K562 (cell line): ENCODE data around the gene TUBGCP6. TPM values are rescaled to one million over a fixed set of nuclear protein-coding genes. Genes with fewer than 3 reads are reported as not detected.

ENCODE experiments used
- ATAC-seq: fragments of 200-7000 bp; cut with Tn5 transposase; 3 replicates; pipeline ENCODE4 v1.9.1; 2020; ENCODE audit warnings: moderate library complexity
- BruUV-seq: library from RNA; stranded (reverse); fragments of 400-500 nt; replicated peaks from 2 replicates; lab custom pipeline; 2021; lab: Mats Ljungman, UMichigan
- CTCF ChIA-PET: fragments of 300-600 bp; formaldehyde crosslinking; extraction: SDS; loops from one replicate; lab custom pipeline; 2021; ENCODE audit warnings: low intra/inter-chr PET ratio; lab: Yijun Ruan, JAX
- POLR2A ChIA-PET: fragments of 300-600, 350-650 bp; sonication (Branson Sonifier 250); formaldehyde crosslinking; extraction: SDS; loops from one replicate; lab custom pipeline; 2021; ENCODE audit warnings: antibody characterized with exemption, inconsistent platforms; lab: Yijun Ruan, JAX
- DNase-seq, 4 experiments: peaks; one replicate each; pipeline versions ENCODE4 v3.0.0 to v3.0.0-alpha.2; 2011 to 2018; ENCODE audit warnings: low spot score in 3 of 4, mixed read lengths in 3 of 4; ENCODE audit errors: extremely low read depth in 1 of 4
- FAIRE-seq: peaks from 2 replicates; lab custom pipeline; 2011; peaks lifted over from hg19 to GRCh38; lab: Jason Lieb, UNC
- H2AFZ ChIP-seq: 2 replicates; pipeline ENCODE4 v1.6.0; 2011; ENCODE audit warnings: low read depth, low read length, control low read depth, inconsistent platforms
- H3K27ac ChIP-seq: fragments of 200-600 bp; 3 replicates; pipeline ENCODE4 v1.8.0; 2011; ENCODE audit warnings: low read depth, mild to moderate bottlenecking, control low read depth, inconsistent platforms, low read length, moderate library complexity, mixed read lengths; ENCODE audit errors: extremely low read depth
- H3K27me3 ChIP-seq, 2 experiments: fragments of 300-600 bp in 1 of 2; 2 replicates in 1 of 2; 3 replicates in 1 of 2; pipeline versions ENCODE4 v1.6.0 to v1.8.0; 2011; ENCODE audit warnings: inconsistent platforms in 2 of 2, low read length in 2 of 2, mild to moderate bottlenecking in 1 of 2, mixed read lengths in 1 of 2, moderate library complexity in 1 of 2; ENCODE audit not compliant: control insufficient read depth in 2 of 2, insufficient read depth in 2 of 2
- H3K36me3 ChIP-seq: fragments of 300-600 bp; 3 replicates; pipeline ENCODE4 v1.8.0; 2011; ENCODE audit warnings: mild to moderate bottlenecking, low read length, inconsistent platforms; ENCODE audit not compliant: control insufficient read depth, insufficient read depth
- H3K4me1 ChIP-seq, 2 experiments: fragments of 200-600 bp in 1 of 2; replicated peaks in 1 of 2; 2 replicates in 1 of 2; 3 replicates in 1 of 2; pipeline versions ENCODE4 v1.5.1 to v1.8.0; 2011; ENCODE audit warnings: inconsistent platforms in 2 of 2, low read length in 2 of 2, mild to moderate bottlenecking in 1 of 2, mixed read lengths in 1 of 2, moderate library complexity in 1 of 2; ENCODE audit not compliant: control insufficient read depth in 2 of 2, insufficient read depth in 2 of 2
- H3K4me2 ChIP-seq: 2 replicates; pipeline ENCODE4 v1.6.1; 2011; ENCODE audit warnings: low read length, control low read depth, inconsistent platforms, mixed read lengths; ENCODE audit not compliant: insufficient read depth
- H3K4me3 ChIP-seq: fragments of 200-600 bp; sonication (generic), shearing (Covaris generic); 2 replicates; pipeline ENCODE4 v1.5.1; 2016; ENCODE audit warnings: control low read depth, inconsistent platforms
- H3K79me2 ChIP-seq: fragments of 200-600 bp; 3 replicates; pipeline ENCODE4 v1.8.0; 2011; ENCODE audit warnings: low read length, inconsistent platforms; ENCODE audit not compliant: control insufficient read depth, insufficient read depth
- H3K9ac ChIP-seq, 2 experiments: 2 replicates each; pipeline versions ENCODE4 v1.6.0 to v1.6.1; 2011; ENCODE audit warnings: low read depth in 2 of 2, low read length in 2 of 2, control low read depth in 1 of 2, inconsistent platforms in 1 of 2, mild to moderate bottlenecking in 1 of 2, mixed read lengths in 1 of 2; ENCODE audit not compliant: insufficient read depth in 1 of 2
- H3K9me1 ChIP-seq: one replicate; pipeline ENCODE4 v1.6.0; 2011; ENCODE audit warnings: inconsistent platforms, mild to moderate bottlenecking, low read length, moderate library complexity; ENCODE audit not compliant: control insufficient read depth, insufficient read depth
- H3K9me3 ChIP-seq: replicated peaks from 2 replicates; pipeline ENCODE4 v1.5.1; 2011; ENCODE audit warnings: low read depth, low read length, inconsistent platforms; ENCODE audit not compliant: control insufficient read depth, insufficient read depth
- H4K20me1 ChIP-seq: replicated peaks from 2 replicates; pipeline ENCODE4 v1.6.1; 2011; ENCODE audit warnings: low read length, inconsistent platforms, mixed read lengths; ENCODE audit not compliant: control insufficient read depth, insufficient read depth
- ADNP ChIP-seq: fragments of 200-800 bp; sonication (Bioruptor generic); IDR thresholded peaks from 2 replicates; pipeline ENCODE4 v1.6.1; 2016; ENCODE audit warnings: missing genetic modification characterization, missing compliant biosample characterization
- AFF1 ChIP-seq, 2 experiments: fragments of 450-650 bp; IDR thresholded peaks; 2 replicates each; pipeline ENCODE4 v1.6.1; 2018; ENCODE audit warnings: mild to moderate bottlenecking in 2 of 2, low read depth in 1 of 2; ENCODE audit not compliant: partially characterized antibody in 2 of 2
- ETS2 ChIP-seq: IDR thresholded peaks from 2 replicates; pipeline ENCODE4 v1.6.1; 2016; ENCODE audit warnings: borderline replicate concordance, missing genetic modification characterization, mild to moderate bottlenecking, moderate library complexity, missing compliant biosample characterization; ENCODE audit not compliant: poor library complexity, severe bottlenecking
- FOXP4 ChIP-seq: sonication (generic); formaldehyde crosslinking; IDR thresholded peaks from 2 replicates; pipeline ENCODE4 v1.8.0; 2022; ENCODE audit warnings: mild to moderate bottlenecking, missing genetic modification reagents, borderline replicate concordance
- ILF3 ChIP-seq: fragments of 450-650 bp; IDR thresholded peaks from 2 replicates; pipeline ENCODE4 v1.6.1; 2018; ENCODE audit warnings: antibody characterized with exemption, mild to moderate bottlenecking, moderate library complexity, borderline replicate concordance
- KDM4B ChIP-seq, 2 experiments: fragments of 450-650 bp in 1 of 2; sonication (generic) in 1 of 2; IDR thresholded peaks; 2 replicates each; pipeline ENCODE4 v1.6.1; 2016 to 2017; ENCODE audit warnings: borderline replicate concordance in 2 of 2, antibody characterized with exemption in 1 of 2, low read depth in 1 of 2, mild to moderate bottlenecking in 1 of 2
- RBM15 ChIP-seq: fragments of 200-400 bp; formaldehyde crosslinking; IDR thresholded peaks from 2 replicates; pipeline ENCODE4 v1.6.1; 2018; ENCODE audit warnings: mild to moderate bottlenecking, low read length, moderate library complexity; ENCODE audit not compliant: insufficient read depth
- VEZF1 ChIP-seq: fragments of 200-800 bp; sonication (Bioruptor generic); IDR thresholded peaks from 2 replicates; pipeline ENCODE4 v1.6.1; 2017; ENCODE audit warnings: missing genetic modification characterization, missing compliant biosample characterization
- ZBTB8A ChIP-seq: fragments of 450-650 bp; IDR thresholded peaks from 2 replicates; pipeline ENCODE4 v1.6.1; 2018; ENCODE audit warnings: mild to moderate bottlenecking, moderate library complexity; ENCODE audit not compliant: partially characterized antibody
- ZNF740 ChIP-seq, 3 experiments: fragments of 200-800 bp in 1 of 3; sonication (Bioruptor generic) in 1 of 3; sonication (generic) in 1 of 3; formaldehyde crosslinking in 1 of 3; IDR thresholded peaks; 2 replicates each; pipeline versions ENCODE4 v1.6.1 to v1.8.0; 2016 to 2022; ENCODE audit warnings: mild to moderate bottlenecking in 2 of 3, missing compliant biosample characterization in 2 of 3, missing genetic modification characterization in 2 of 3, missing genetic modification reagents in 1 of 3
- WGBS: fragments of 100-300 bp; shearing (Covaris generic); methylation state at CpG from one replicate; pipeline ENCODE4 v1.1.6; 2016; ENCODE audit warnings: low coverage, mixed read lengths; ENCODE audit not compliant: insufficient coverage; ENCODE audit errors: missing lambda C conversion rate; 5-methylcytosine and 5-hydroxymethylcytosine counted together
- in situ Hi-C: fragments of 300-500 bp; cut with MboI; formaldehyde crosslinking; loops from 4 replicates; pipeline ENCODE4 v1.15.0; 2018; ENCODE audit warnings: inconsistent platforms, mixed read lengths
- intact Hi-C: fragments of 100-400 bp; cut with micrococcal nuclease; formaldehyde crosslinking; loops from 2 replicates; pipeline ENCODE4 v1.14.2; 2022
- polyA plus RNA-seq, 8 experiments: library from polyadenylated mRNA; depleted of rRNA in 4 of 8; stranded (reverse) in 5 of 8; unstranded in 3 of 8; fragments of >200 nt; fragmentation: Nextera tagmentation in 2 of 8; fragmentation: Illumina TruSeq in 1 of 8; extraction: Ambion mirVana in 2 of 8; extraction: Trizol in 1 of 8; gene quantifications; 2 replicates each; pipeline versions ENCODE4 v1.2.1 to v1.2.3, GENCODE V29; 2011 to 2014; ENCODE audit warnings: inconsistent platforms in 1 of 8, missing spikeins in 1 of 8
- total RNA-seq, 7 experiments: library from RNA; depleted of rRNA in 6 of 7; stranded (reverse); fragments of >200 nt in 6 of 7; fragmentation: Illumina TruSeq in 2 of 7; extraction: Trizol in 2 of 7; gene quantifications; 2 replicates each; pipeline versions ENCODE4 v1.2.1 to v1.2.3, GENCODE V29; 2011 to 2021; ENCODE audit warnings: low replicate concordance in 1 of 7

The TUBGCP6 gene
- total and polyA plus RNA-seq, 9 of the 15 experiments (the other 6 are each of a cell fraction or from before 2014, with no cell fraction given) = 0.76 to 33.0 (median 10.1) TPM

GRCh38 chr22:50185375-50186087, 59.3 kb downstream of the TUBGCP6 start, which contains the start of gene TRABD:
Gene TRABD, plus strand, starts transcription at chr22:50185913. Its CDS starts 7,148 bp downstream, at chr22:50193061.
- Histone ChIP-seq H2AFZ (peak within 1 kb of the TSS; percentile 91), H3K9me3 (no peaks in the 10 kb centered on the region), H3K27me3 (no peaks in the 10 kb centered on the region), H3K4me3 (peak within 1 kb of the TSS; percentile 64), H3K36me3 (peaks cover 12% of the 10 kb centered on the region; the same call in 1 of the 3 replicates), H3K4me1 (peaks cover 13 to 77% of the 10 kb centered on the region in 2 experiments), H3K79me2 (peaks cover 38% of the 10 kb centered on the region), H3K9me1 (no peaks in the 10 kb centered on the region), H3K4me2 (peak within 1 kb of the TSS; percentile 74), H3K27ac (peak within 1 kb of the TSS; percentile 80), H3K9ac (peak within 1 kb of the TSS; percentile 69 to 95), H4K20me1 (peaks cover 7% of the 10 kb centered on the region; the same call in 1 of the 2 replicates)
- DNase-seq (peak; percentile 85 to 91 (median 88)), FAIRE-seq (no peak), ATAC-seq (peak; percentile 83)
- WGBS = 20% methylated on average over 1 of the region's 90 CpGs
- CTCF ChIA-PET = no interaction called here
- in situ Hi-C loops (no loop called here), intact Hi-C loops (no loop called here)
- BruUV-seq = no TSS peak
- POLR2A ChIA-PET = no interaction called here
- peak; percentile 100 for TF ChIP-seq VEZF1
- no peak for TF ChIP-seq ILF3
- no peak for TF ChIP-seq RBM15
- peak; percentile 95 for TF ChIP-seq ADNP (tag)
- 0 out of 4 replicates have a peak, but pooled peaks of 1 of the 2 experiments have one; percentile 21 for TF ChIP-seq KDM4B (IDR thresholded peaks at IDR 0.05; ENCODE audit: borderline replicate concordance in 2 of 2, low read depth in 1 of 2)
- no peak for TF ChIP-seq ETS2
- no peak for TF ChIP-seq ZBTB8A
- TF ChIP-seq FOXP4 (CRISPR knock-in tag) = no peak
- TF ChIP-seq AFF1 (IDR thresholded peaks at IDR 0.05; ENCODE audit: low read depth in 1 of 2, partially characterized antibody in 2 of 2) = peak in 1 of 2 experiments; percentile 79
- peak; percentile 95 for TF ChIP-seq ZNF740 (CRISPR knock-in tag; IDR thresholded peaks at IDR 0.05)
- TF ChIP-seq ZNF740 (tag; IDR thresholded peaks at IDR 0.05) = peak in 1 of 2 experiments; percentile 100; a peak in 2 of 4 replicates
